Stomach (tissue), 4 donors: ENCODE data around the gene KPTN.

Experiments used
- CTCF ChIP-seq, 7 experiments: fragments of 450-650 bp in 4 of 7; fragments of 200-600 bp in 3 of 7; sonication (generic) in 3 of 7; IDR thresholded peaks; one replicate each; pipeline ENCODE4 v1.5.1; 2016 to 2019; ENCODE audit warnings: antibody characterized with exemption in 7 of 7, control low read depth in 2 of 7, mild to moderate bottlenecking in 1 of 7
- POLR2A ChIP-seq, 4 donors: fragments of 450-650 bp; IDR thresholded peaks; one replicate each; pipeline ENCODE4 v1.6.1; 2016; ENCODE audit warnings: antibody characterized with exemption in 4 of 4, control low read depth in 2 of 4, mild to moderate bottlenecking in 1 of 4, moderate library complexity in 1 of 4

GRCh38 chr19:47507012-47507411 is 23.0 kb upstream of the KPTN start:
- TF ChIP-seq POLR2A (IDR thresholded peaks at IDR 0.05) (no peak), CTCF (IDR thresholded peaks at IDR 0.05) (no peak)
